Measurements from ENCODE around the gene GP5. TPM values are rescaled to one million over a fixed set of nuclear protein-coding genes. Genes with fewer than 3 reads are reported as not detected.

GP5 gene
- polyA plus RNA-seq, 2 of the 4 experiments (the other 2 are of a cell fraction), result not detected

- no peak overlapping the region for H3K27ac ChIP-seq
- DNase-seq (ENCODE audit: low read depth in 1 of 2, low spot score in 1 of 2) (no peak), ATAC-seq (no peak), FAIRE-seq (no peak)
- ChIA-PET POLR2A (no interaction called here), CTCF (interaction anchor here (1.0 kb wide), 1 partner anchor 21 kb away, joined by 3 read pairs; no protein-coding TSS in a partner anchor)
- TF ChIP-seq ZFP36 (IDR thresholded peaks at IDR 0.05; ENCODE audit: borderline replicate concordance, partially characterized antibody), result no peak
- TF ChIP-seq CHD4 (IDR thresholded peaks at IDR 0.05; ENCODE audit: borderline replicate concordance), result no peak
- no peak for TF ChIP-seq GATA3 (IDR thresholded peaks at IDR 0.05; ENCODE audit: borderline replicate concordance)
- no peak for TF ChIP-seq EHMT2 (IDR thresholded peaks at IDR 0.05; ENCODE audit: low read depth)
- WGBS (ENCODE audit: missing lambda C conversion rate), result 72% methylated on average over 8 of the region's 8 CpGs
- H3K4me3 ChIP-seq, result no peak overlapping the region
- H3K4me1 ChIP-seq, result peaks cover 6% of the 10 kb centered on the region; the same call in 1 of the 3 replicates
- H3K9me3 ChIP-seq, result no peaks in the 10 kb centered on the region
- no peak overlapping the region for H3K4me2 ChIP-seq
These were observed 25.2 kb downstream of the GP5 start for GRCh38 chr3:194373899-194374298.

- Histone ChIP-seq H3K27ac (no peak overlapping the region), H3K4me2 (no peak overlapping the region), H3K4me3 (no peak overlapping the region), H3K4me1 (peaks cover 6% of the 10 kb centered on the region; the same call in 1 of the 3 replicates), H3K9me3 (no peaks in the 10 kb centered on the region)
- POLR2A ChIA-PET, result no interaction called here
- CTCF ChIA-PET, result no interaction called here
- WGBS (ENCODE audit: missing lambda C conversion rate), result 86% methylated on average over 5 of the region's 14 CpGs
- TF ChIP-seq BCL3 (IDR thresholded peaks at IDR 0.05), result no peak
- no peak for TF ChIP-seq POLR2A (IDR thresholded peaks at IDR 0.05; ENCODE audit: low read length)
- TF ChIP-seq CHD4 (IDR thresholded peaks at IDR 0.05; ENCODE audit: borderline replicate concordance), result no peak
- TF ChIP-seq HDAC2 (IDR thresholded peaks at IDR 0.05), result no peak
- no peak for TF ChIP-seq HOXA7 (CRISPR knock-in tag; IDR thresholded peaks at IDR 0.05)
- no peak for TF ChIP-seq SMC3 (IDR thresholded peaks at IDR 0.05)
- TF ChIP-seq CBX8 (IDR thresholded peaks at IDR 0.05), result no peak
- TF ChIP-seq NFE2L2 (conservative IDR thresholded peaks at IDR 0.05; ENCODE audit: low read length), result no peak
- no peak for TF ChIP-seq MAX (IDR thresholded peaks at IDR 0.05)
- no peak for TF ChIP-seq HOXB5 (CRISPR knock-in tag; IDR thresholded peaks at IDR 0.05)
- no peak for TF ChIP-seq JUNB (IDR thresholded peaks at IDR 0.05)
- no peak for TF ChIP-seq KDM1A (IDR thresholded peaks at IDR 0.05; ENCODE audit: low read depth)
- FAIRE-seq (no peak), ATAC-seq (no peak), DNase-seq (ENCODE audit: low read depth in 1 of 2, low spot score in 1 of 2) (no peak)
These were observed 26.0 kb downstream of the GP5 start for GRCh38 chr3:194373028-194373427.

GRCh38 chr3:194370753-194371152 lies 28.3 kb downstream of the GP5 start:
- ChIA-PET CTCF (interaction anchor here (0.7 kb wide), 1 partner anchor 13 kb away, joined by 3 read pairs; no protein-coding TSS in a partner anchor), POLR2A (no interaction called here)
- Histone ChIP-seq H3K4me3 (no peak overlapping the region), H3K4me2 (no peak overlapping the region), H3K9me3 (no peaks in the 10 kb centered on the region), H3K27ac (no peak overlapping the region), H3K4me1 (peaks cover 6% of the 10 kb centered on the region; the same call in 1 of the 3 replicates)
- DNase-seq (ENCODE audit: low read depth in 1 of 2, low spot score in 1 of 2) (no peak), FAIRE-seq (no peak), ATAC-seq (no peak)
- TF ChIP-seq ELK1 (IDR thresholded peaks at IDR 0.05; ENCODE audit: low read depth, low read length), result no peak
- WGBS (ENCODE audit: missing lambda C conversion rate), result 83% methylated on average over 10 of the region's 10 CpGs

GRCh38 chr3:194369522-194370279 lies 29.4 kb downstream of the GP5 start, which contains the start of gene LRRC15:
TSS of gene LRRC15 (minus strand) at chr3:194369743. CDS start at chr3:194361043, 8,700 bp downstream.
- CTCF ChIA-PET, result interaction anchor here (0.7 to 1.8 kb wide), 2 partner anchors 27 to 36 kb away, joined by 3 to 6 read pairs; no protein-coding TSS in a partner anchor
- 3% methylated on average over 18 of the region's 21 CpGs for WGBS (ENCODE audit: missing lambda C conversion rate)
- Histone ChIP-seq H3K4me2 (peak within 1 kb of the TSS; percentile 62), H3K27ac (peak within 1 kb of the TSS in 1 of 2 experiments; percentile 22; a peak in 1 of 6 replicates), H3K4me1 (peaks cover 6% of the 10 kb centered on the region; the same call in 1 of the 3 replicates), H3K4me3 (no peak within 1 kb of the TSS), H3K9me3 (no peaks in the 10 kb centered on the region)
- POLR2A ChIA-PET, result no interaction called here
- TF ChIP-seq RAD21 (conservative IDR thresholded peaks at IDR 0.05 in 1 of 2, IDR thresholded peaks at IDR 0.05 in 1 of 2) (peak in 1 of 2 experiments; percentile 25; a peak in 1 of 5 replicates), ZFP36 (IDR thresholded peaks at IDR 0.05; ENCODE audit: borderline replicate concordance, partially characterized antibody) (no peak), CTCF (IDR thresholded peaks at IDR 0.05) (0 out of 3 replicates have a peak, but pooled peaks have one; percentile 10)
- FAIRE-seq, result no peak
- peak; percentile 91 to 93 for ATAC-seq
- peak; percentile 27 to 35 for DNase-seq (ENCODE audit: low read depth in 1 of 2, low spot score in 1 of 2)

All from A549 (cell line).